GM18520 (cell line): ENCODE measurements around the gene MACROD2.

Experiments used
- ATAC-seq: cut with Tn5 transposase; IDR thresholded peaks from one replicate; pipeline ENCODE4 v1.9.1; 2021; ENCODE audit not compliant: unreplicated experiment

Gene MACROD2

GRCh38 chr20:14331646-14332045 lies 336.3 kb downstream of the MACROD2 start:
- no peak for ATAC-seq

GRCh38 chr20:14332866-14333265 lies 337.6 kb downstream of the MACROD2 start:
- ATAC-seq = no peak

DNA sequence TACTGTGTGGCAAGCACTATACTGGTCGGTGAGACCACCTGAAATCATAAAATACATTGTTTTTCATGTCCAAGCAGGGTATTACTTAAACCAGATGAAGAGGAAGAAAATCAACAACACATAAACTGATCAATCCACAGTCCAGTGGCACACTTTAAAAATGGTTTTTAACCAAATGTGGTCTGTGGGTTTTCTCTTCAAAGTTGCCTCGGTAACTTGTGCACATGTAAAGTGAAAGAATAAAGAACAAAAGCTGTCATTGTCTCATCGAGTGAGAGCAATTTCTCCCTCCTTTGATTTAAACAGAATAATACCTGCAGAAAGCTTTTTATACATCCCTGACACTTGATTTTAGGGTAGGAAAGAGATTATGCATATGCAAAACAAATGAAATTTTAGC lies 338.4 kb downstream of the MACROD2 start:
- ATAC-seq = no peak

DNA sequence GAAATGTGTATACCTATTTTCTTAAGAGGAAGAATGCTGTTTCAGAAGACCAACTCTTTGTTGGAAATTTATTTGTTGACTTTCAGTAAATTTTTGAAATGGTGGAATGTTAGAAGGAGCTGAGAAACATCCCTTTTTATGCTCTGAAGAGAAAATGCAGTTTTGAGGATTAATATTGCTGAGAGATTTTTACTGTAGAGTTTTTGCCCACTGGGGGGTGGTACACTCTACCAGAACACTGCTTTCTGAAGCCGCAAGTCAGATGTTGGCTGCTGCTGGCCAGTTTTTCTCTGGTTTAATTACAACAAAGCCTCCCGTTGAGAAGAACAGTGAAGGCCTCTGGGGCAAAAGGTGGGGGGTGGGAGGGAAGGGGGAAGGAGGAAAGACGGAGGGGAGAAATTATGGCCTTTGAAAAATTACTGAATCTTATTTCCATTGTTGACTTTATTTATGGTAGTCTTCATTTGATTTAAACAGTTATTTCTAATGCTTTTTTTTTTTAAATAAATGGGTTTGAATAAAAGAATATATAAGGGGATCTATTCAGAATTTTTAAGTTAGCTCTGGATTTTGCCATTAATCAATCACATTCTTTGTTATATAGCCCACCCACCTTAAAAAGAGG lies 339.1 kb downstream of the MACROD2 start:
- ATAC-seq = no peak

DNA sequence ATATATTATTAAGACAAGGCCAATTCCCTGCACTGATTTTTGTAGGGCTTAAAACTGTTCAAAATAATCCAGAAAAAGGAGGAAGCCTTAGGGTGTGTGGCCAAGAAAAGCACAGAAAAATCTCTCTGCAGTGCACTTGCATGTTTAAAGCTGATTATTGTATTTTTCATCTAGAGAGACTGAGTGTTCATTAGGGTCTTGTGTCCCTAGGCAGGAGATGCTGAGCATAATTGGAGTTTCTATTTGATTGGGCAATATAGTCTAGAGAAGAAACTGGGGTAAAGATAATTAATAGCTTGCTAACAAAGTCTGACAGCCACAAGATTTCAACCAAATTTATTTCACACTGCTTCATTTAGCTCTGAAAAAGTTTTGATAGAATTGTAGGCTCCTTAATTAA lies 339.7 kb downstream of the MACROD2 start:
- ATAC-seq = no peak

- no peak for ATAC-seq
Measured at GRCh38 chr20:14336686-14337085, 341.4 kb downstream of the MACROD2 start.

- ATAC-seq = peak; percentile 96
Measured at GRCh38 chr20:14337400-14338171, 342.3 kb downstream of the MACROD2 start, which contains the start of gene FLRT3. FLRT3 (minus strand) TSS chr20:14337612; CDS start chr20:14327506, 10,106 bp downstream.

DNA sequence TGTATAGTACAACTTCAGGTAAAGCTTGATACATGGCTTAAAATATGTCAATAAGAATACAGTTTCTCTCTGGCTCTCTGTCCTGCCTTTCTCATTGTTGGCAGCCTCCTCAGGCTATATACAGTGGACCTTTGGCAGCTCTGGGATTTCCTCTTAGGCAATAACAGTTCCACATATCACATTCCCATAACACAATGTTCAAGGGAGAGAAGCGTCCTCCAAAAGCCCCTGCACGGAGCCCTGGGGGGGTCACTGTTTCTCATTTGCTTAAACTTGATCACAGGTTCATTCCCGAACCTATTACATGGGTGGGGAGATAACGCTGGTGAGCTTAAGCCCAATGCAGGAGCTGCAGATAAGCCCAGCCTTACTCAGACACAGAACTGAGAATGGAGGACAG lies 346.5 kb downstream of the MACROD2 start:
- ATAC-seq = no peak

DNA sequence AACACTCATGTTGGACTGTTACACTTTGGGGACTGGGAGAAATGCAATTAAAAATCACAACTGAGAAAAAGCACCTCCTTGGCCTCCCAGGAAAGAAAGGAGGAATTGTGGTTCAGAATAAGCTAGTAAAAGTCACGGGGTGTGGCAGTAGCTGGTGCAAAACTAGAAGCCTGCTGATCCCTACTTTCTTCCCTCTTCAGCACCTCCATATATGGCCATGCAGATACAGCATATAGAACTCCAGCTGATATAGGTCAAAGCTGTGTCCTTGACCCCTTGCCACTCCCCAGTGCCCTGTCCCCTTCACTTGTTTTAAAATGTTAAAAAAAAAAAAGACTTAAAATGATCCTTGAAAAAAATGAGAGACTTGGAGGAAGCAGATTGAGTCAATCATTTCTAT lies 347.6 kb downstream of the MACROD2 start:
- ATAC-seq = no peak

DNA sequence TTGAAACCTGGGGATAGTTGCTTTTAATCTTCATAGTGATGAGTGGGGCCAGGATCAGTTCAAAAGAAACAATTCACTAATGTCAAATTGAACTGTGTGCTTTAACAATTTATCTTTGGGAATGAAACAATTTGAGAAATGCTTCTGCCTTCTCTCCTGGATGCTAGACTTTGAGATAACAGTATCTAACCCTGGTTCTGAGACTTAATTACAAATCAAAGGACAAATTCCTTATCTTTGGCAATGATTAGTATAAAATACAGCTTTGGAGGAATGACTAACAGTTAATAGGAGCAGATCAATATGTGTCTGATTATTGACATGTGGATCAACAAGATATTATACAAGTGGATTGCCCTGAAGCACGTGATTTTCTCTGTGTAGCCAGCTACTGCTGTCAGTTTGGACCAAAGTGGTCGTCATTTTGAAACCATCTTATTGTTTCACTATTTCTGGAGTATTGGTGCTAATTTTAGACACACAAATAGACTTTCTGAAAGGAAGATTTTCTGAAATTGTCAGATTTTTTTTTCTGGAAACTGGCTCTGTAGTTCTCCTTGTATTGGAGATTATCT lies 348.3 kb downstream of the MACROD2 start:
- no peak for ATAC-seq

GRCh38 chr20:14344746-14345145 lies 349.4 kb downstream of the MACROD2 start:
- ATAC-seq = no peak

DNA sequence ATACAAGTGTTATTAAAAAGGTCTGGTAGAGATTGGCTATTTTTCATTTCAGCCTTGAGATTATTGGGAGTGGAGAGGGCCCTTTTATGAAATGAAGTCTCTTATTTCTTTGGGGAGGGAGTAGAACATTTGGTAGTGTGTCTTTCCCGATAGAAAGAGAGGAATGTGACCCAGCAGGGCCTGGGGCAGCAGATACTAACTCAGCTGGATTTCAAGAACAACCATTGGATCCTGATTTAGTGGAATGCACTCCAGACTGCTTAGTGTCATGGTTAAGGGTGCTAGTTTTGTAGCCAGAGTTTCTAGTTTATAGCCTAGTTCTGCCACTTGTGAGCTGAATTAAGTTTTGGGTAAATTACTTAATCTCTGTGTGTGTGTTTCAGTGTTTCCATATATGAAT lies 360.5 kb downstream of the MACROD2 start:
- ATAC-seq = no peak

DNA sequence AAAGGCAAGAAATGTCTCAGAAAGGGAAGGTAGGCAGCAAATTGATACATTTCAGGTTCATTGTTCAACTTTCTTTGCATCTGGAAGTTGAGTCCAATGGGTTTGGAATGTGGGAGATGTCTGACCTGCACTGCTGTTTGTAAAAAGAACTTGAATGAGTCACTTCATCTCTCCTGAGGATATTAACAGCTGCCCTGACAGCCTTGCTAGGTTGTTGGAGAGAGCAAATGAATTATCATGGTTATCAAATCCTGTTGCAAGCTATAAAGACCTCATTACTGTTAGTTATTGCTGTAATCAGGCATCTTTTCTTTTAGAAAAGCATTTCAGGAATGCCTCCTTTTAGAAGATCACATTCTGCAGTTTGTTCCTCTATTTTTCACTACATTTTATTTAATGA lies 365.1 kb downstream of the MACROD2 start:
- ATAC-seq = no peak

- ATAC-seq = no peak
Measured at GRCh38 chr20:14361509-14362345, 366.4 kb downstream of the MACROD2 start.

DNA sequence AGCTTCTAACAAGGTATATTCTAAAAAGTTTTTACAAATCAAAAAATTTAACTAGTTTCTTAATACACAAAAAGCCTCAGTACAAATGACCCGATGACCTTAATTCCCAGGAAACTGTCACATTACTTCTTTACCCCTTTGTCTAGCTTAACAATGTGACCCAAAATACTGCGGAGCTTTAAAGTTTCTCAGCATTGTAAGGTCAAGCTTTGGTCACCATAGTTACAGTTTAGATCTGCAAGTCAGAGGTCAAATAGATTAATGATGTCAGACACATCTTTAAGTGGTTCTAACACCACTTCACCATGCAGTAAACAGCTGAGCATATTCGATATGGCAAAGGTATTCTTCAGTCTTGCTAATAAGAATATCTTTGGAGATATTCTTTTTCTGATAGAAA lies 378.9 kb downstream of the MACROD2 start:
- ATAC-seq = no peak

GRCh38 chr20:14375416-14375985 lies 380.2 kb downstream of the MACROD2 start:
- no peak for ATAC-seq

- no peak for ATAC-seq
Measured at GRCh38 chr20:14378326-14378725, 383.0 kb downstream of the MACROD2 start.

- ATAC-seq = no peak
Measured at GRCh38 chr20:14383335-14383734, 388.0 kb downstream of the MACROD2 start.

DNA sequence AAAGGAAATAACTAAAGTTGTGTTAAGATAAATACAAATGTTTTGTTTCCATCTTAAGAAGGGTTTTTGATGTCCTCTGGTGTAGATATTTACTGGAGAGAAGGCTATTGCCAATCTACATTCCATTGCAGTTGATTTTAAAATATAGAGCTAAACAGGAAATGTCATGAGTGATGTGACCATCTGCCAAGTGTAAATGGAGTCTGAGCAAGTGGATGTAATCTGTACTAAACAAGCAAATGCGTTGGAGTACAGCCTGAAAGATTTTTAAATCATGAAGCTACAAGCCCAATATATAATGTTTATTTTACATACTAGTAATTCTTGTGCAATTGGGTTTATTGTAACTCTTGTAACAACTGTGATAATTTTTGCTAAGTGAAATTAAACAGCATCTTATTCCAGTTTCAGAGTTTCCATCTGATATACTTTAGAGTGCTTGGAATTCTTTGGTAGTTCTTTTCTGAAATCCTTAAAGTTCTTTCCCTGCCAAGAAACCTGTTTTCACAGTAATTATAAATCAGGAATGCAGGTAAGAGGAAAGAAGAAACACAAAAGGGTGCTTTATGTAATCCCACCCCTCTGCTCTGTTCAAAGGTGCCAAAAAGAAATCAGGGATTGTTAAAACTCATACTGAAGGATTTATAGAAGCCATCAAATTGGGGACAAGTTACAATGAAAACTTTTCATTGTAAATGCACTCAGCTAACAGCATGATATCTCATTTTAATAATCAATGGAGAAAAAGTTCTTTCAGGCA lies 389.3 kb downstream of the MACROD2 start:
- no peak for ATAC-seq

- no peak for ATAC-seq
Measured at GRCh38 chr20:14385176-14385740, 389.9 kb downstream of the MACROD2 start.
